Epithelial cell of alveolus of lung (primary cell): Measurements from ENCODE around the gene MRPL37. TPM values are rescaled to one million over a fixed set of nuclear protein-coding genes. Genes with fewer than 3 reads are reported as not detected.

Source experiments
- total RNA-seq: library from RNA; depleted of rRNA; stranded (reverse); fragments of >200 nt; gene quantifications from 2 replicates; pipeline ENCODE4 v1.2.1, GENCODE V29; 2015

MRPL37 gene
- total RNA-seq: 83.2 and 114 TPM in 2 replicates

GRCh38 chr1:54199765-54200518 lies at the start of gene MRPL37, which contains the start of gene CYB5RL:
Gene MRPL37, plus strand, starts transcription at chr1:54200167. Its CDS starts 77 bp downstream, at chr1:54200244.
Gene CYB5RL, minus strand, starts transcription at chr1:54200030. Its CDS starts 4,414 bp downstream, at chr1:54195616.

DNA sequence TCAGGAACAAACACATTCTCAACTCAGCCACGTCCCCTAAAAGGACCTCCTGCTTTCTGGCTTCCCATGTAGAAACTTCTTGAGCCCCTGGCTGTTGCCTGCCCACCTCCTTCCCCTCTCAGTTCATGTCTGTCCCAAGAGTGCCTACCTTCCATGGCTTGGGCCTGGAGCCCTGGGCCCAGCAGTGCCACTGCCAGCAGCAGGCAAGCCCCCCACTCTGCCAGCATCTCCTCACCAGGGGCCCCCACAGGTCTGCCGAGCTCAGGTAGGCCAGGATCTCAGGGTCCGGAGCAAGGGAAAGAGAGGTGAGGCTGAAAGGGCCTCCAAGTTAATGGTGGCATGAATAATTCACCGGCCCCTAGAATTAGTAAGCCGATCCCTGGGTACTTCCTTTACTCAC lies 47.3 kb upstream of the MRPL37 start, which contains the start of gene CDCP2:
TSS of gene CDCP2 (minus strand) at position 305 of the 400 bp plus-strand sequence. CDS start at position 227, 78 bp downstream.

Other genes with a start within 250 kb of the MRPL37 start
- not detected in 2 replicates for gene LDLRAD1, start 182.0 kb upstream of the MRPL37 start, total RNA-seq
- gene TMEM59, start 147.0 kb upstream of the MRPL37 start, total RNA-seq: 190 and 311 TPM in 2 replicates
- gene TCEANC2, start 146.6 kb upstream of the MRPL37 start, total RNA-seq: 2.2 and 3.5 TPM in 2 replicates
- gene CDCP2, start 47.2 kb upstream of the MRPL37 start, total RNA-seq: 0.08 and 0.26 TPM in 2 replicates
- 3.0 and 4.4 TPM in 2 replicates for gene CYB5RL, start 137 bp upstream of the MRPL37 start, total RNA-seq
- gene SSBP3, start 206.2 kb downstream of the MRPL37 start, total RNA-seq: 23.9 and 33.8 TPM in 2 replicates